ENCODE measurements around the gene HIF1A.

Gene HIF1A

GRCh38 chr14:61672796-61673195 is 22.5 kb upstream of the HIF1A start:
- DNase-seq (ENCODE audit: low read depth in 1 of 2, low spot score in 1 of 2), result no peak

- DNase-seq (ENCODE audit: low read depth in 1 of 2, low spot score in 1 of 2), result no peak
Observed at GRCh38 chr14:61673305-61673704, 22.0 kb upstream of the HIF1A start.

DNA sequence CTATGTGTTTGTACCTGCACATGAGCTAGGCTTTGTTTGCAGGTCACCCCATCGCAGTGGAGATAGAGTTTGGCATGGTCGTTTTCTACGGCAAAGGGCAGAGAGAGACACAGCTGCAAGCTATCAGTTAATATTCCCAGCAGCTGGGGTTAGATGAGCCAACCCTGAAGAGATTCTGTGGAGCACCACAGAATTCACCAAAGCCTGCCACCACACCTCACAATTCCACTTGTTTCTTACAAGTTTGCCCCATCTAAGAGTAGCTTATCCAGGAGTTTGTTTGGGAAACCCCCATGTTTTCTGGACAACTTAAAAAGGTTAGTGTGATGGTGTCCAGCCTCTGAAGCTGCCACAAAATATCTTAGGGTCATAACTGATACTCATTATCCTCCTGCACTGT is 20.0 kb upstream of the HIF1A start:
- no peak for DNase-seq (ENCODE audit: low read depth in 1 of 2, low spot score in 1 of 2)

DNA sequence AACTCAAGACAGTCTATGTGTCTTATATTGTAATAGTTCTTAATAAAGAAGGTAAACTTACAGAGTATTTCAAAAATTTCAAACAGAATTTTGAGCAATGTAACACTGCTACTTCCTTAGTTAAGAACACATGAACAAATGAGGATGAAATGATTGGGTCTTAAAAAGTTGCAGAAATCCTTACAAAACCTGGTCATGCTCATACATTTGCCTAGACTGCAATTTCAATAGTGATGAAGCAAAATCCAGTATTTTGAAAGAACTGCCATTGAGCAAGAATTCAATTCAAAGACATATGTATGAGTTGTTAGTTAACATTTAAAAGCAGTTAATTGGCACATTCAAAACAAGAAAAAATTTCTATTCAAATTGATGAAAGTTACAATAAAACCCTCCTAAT is 17.8 kb upstream of the HIF1A start:
- no peak for DNase-seq (ENCODE audit: low read depth in 1 of 2, low spot score in 1 of 2)

DNA sequence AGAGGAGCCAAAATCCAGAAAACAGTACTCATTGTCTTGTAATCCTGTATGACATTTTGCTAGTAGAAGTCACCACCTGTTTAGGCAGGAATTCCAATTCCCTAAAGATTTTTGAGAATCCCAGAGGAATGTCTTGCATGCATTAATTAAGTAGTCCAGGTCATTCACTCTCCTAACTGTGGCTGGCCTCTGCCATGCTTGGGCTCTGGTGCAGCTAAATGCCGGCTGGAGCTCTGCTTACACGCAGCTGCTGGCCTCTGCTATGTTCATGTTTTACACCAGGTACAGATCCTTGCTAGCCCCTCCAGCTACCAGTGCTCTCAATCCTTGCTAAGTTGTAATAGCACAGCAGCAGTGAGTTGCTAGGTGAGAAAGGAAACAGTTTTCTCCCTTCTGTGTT is 16.3 kb upstream of the HIF1A start:
- DNase-seq (ENCODE audit: low read depth in 1 of 2, low spot score in 1 of 2), result no peak

DNA sequence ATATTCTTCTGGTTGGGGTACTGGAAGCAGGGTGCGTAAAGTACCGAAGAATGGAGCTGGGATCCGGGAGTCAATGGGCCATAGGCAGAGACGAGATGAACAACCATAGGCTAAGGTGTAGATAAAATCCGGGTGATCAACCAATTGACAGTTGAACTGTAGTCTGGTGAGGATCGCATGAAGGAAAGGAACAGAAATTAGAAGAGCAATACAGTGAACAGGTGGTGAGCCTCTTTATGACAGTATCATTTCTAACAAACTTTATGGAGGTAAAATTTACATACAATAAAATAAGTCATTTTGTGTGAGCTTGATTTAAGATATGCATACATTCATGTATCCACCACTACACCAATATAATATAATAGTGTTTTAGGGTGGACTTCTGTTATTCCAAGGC is 13.9 kb upstream of the HIF1A start:
- DNase-seq (ENCODE audit: low read depth in 1 of 2, low spot score in 1 of 2), result no peak

DNA sequence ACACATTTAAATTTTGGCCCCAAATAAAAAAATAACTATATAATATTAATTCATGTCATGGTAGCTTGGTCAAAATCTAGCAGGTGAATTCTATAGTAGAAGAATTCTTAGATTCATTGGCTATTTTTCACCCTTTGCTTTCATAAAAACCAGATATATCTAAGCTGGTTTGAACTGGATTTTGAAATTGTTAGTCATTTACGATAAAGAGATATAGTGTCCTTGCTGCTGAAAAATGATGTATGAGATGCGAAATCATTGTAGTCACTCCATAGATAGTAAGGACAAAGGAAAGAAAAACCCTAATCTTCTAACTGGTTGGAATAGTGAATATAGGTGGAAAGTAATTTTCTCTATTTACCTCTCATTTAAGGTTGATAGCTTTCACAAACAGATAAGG is 12.2 kb upstream of the HIF1A start:
- no peak for DNase-seq (ENCODE audit: low read depth in 1 of 2, low spot score in 1 of 2)

GRCh38 chr14:61690039-61690438 is 5.3 kb upstream of the HIF1A start:
- DNase-seq (ENCODE audit: low read depth in 1 of 2, low spot score in 1 of 2), result no peak

DNA sequence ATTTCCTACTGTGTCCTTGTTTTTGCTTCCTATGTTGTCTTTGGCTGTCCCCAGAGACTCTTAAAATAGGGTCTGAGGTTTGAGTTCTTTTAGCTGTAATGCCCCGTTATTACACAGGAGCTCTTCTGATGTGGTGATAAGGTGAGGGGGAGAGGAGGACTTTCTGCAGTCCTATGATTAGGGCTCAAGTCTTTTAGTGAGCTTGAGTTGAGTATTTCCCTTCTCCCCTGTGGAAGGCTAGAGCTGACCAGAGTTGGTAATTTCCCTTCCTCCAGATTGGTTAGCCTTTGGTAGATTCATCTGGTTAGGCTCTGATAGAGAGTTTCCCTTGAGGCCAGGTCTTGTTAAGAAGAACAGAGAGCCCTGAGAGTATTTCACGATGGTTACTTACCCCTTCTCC is 4.3 kb upstream of the HIF1A start:
- DNase-seq (ENCODE audit: low read depth in 1 of 2, low spot score in 1 of 2), result no peak

GRCh38 chr14:61691495-61691894 is 3.8 kb upstream of the HIF1A start:
- no peak for DNase-seq (ENCODE audit: low read depth in 1 of 2, low spot score in 1 of 2)

- DNase-seq (ENCODE audit: low read depth in 1 of 2, low spot score in 1 of 2), result no peak
Observed at GRCh38 chr14:61694039-61694438, 1.3 kb upstream of the HIF1A start.

DNA sequence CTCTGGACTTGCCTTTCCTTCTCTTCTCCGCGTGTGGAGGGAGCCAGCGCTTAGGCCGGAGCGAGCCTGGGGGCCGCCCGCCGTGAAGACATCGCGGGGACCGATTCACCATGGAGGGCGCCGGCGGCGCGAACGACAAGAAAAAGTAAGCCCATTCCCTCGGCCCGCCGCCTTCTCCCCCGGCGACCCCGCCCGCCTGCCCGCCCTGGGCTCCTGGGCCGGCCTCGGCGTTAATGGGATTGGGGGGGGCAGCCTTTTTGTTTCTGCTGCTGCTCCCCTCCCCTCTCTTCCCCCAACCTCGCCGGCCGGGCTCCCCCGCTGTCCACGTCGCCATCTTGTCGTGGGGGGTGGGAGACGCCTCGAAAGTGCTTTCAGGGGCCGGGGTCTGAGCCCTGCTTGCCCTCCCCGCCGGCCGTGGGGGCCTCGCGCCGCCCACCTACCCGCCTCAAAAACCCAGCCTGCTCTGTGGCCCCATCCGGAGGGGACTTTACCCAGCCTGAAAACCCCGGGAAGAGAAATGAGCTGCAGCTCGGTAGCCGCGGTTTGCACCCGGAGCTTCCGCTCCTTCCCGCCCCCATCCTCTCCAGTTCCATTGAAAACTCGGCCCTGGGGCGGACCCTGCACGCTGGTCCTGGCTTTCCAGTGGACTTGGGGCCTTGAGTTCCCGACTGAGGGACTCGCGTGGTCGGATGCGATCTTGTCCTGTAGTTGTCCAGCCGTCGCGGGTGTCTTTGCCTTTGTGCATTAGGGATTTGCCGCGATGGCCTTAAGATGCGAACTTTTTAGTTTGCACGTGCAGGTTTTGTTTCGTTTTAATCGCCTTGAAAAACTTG is 598 bp downstream of the HIF1A start:
- peak; percentile 30 to 47 for DNase-seq (ENCODE audit: low read depth in 1 of 2, low spot score in 1 of 2)

DNA sequence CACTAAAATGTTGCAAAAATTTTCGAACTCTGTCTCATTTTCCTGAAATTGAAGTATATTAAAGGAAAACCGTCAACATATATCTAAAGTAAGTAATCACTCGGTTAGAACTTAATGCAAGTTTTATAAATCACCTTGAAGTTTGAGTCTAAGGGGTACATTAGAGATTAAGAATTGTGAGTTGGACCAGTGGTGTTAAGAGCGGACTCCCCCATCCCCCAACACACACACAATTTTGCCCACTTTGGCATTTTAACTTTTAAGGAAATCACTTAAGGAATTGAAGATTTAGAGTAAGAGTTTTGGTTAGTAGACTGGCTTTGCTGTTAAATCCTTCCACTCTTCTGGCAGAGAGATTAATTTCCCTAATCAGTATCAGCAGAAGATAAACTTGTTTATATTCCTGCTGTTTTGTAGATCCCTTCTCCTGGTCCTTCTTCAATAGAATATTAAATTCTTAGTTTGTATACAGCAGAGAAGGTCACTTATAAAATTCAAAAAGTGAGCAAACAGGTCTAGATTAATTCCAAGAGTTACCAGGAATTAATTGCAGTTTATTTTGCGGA is 1.5 kb downstream of the HIF1A start:
- no peak for DNase-seq (ENCODE audit: low read depth in 1 of 2, low spot score in 1 of 2)

- DNase-seq (ENCODE audit: low read depth in 1 of 2, low spot score in 1 of 2), result no peak
Observed at GRCh38 chr14:61698206-61698980, 3.1 kb downstream of the HIF1A start.

- no peak for DNase-seq (ENCODE audit: low read depth in 1 of 2, low spot score in 1 of 2)
Observed at GRCh38 chr14:61699027-61699426, 3.7 kb downstream of the HIF1A start.

- no peak for DNase-seq (ENCODE audit: low read depth in 1 of 2, low spot score in 1 of 2)
Observed at GRCh38 chr14:61700104-61700886, 5.0 kb downstream of the HIF1A start.

GRCh38 chr14:61701946-61702345 is 6.6 kb downstream of the HIF1A start:
- no peak for DNase-seq (ENCODE audit: low read depth in 1 of 2, low spot score in 1 of 2)

GRCh38 chr14:61703342-61704129 is 8.2 kb downstream of the HIF1A start:
- DNase-seq (ENCODE audit: low read depth in 1 of 2, low spot score in 1 of 2), result no peak

DNA sequence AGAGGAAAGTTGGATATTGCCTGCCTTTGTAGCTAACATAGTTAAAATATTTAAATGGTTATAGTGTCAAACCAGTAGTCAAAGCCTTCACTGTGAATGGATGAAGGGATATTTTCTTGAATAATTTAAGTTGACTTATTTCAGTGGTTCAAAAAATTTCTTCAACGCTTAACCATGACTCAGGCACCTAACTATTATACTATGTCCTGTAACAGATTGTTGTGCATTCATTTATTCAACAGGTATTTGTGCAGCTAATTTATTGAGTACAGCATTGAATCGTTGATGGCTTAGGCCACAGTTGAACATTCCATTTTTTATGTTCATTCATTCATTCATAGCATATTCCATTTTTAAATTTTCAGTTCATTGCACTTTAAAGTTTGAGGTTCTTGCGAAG is 9.2 kb downstream of the HIF1A start:
- no peak for DNase-seq (ENCODE audit: low read depth in 1 of 2, low spot score in 1 of 2)

DNA sequence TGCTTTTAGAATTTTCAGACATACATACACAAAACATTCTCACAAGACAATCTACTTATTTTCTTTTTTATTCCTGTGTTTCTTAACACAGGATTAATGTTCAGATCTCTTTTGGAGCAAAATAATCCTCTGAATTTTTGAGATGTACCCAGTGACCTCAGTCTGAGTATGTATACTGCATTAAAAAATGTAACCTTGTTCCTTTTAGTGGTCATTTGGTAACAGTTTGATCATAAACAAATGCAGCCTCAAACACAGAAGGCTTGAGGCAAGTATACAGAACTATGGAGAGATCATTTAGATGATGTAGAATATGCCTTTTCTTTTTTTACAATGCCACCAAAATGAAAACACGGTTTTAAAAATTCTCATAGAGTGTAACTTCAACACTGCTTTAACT is 9.7 kb downstream of the HIF1A start:
- no peak for DNase-seq (ENCODE audit: low read depth in 1 of 2, low spot score in 1 of 2)
